Activated CD4-positive, alpha-beta memory T cell treated with anti-CD3 and anti-CD28 coated beads, Interleukin-2, amount 10 ng/mL, durations not matched to agents 7 days and 5 days (primary cell): ENCODE data around the gene CYSRT1. TPM values are rescaled to one million over a fixed set of nuclear protein-coding genes. Genes with fewer than 3 reads are reported as not detected.

Experiments used
- CTCF ChIA-PET: fragments of 350-600 bp; sonication (Branson Sonifier 250); formaldehyde crosslinking; loops from one replicate; lab custom pipeline; 2021; ENCODE audit warnings: antibody characterized with exemption, inconsistent platforms; lab: Charles Lee
- POLR2A ChIA-PET: fragments of 350-600 bp; sonication (Branson Sonifier 250); formaldehyde crosslinking; loops from one replicate; lab custom pipeline; 2021; ENCODE audit warnings: antibody characterized with exemption; lab: Charles Lee
- DNase-seq: peaks from one replicate; pipeline ENCODE4 v3.0.0-alpha.2; 2020
- H3K27ac Mint-ChIP-seq: one replicate; pipeline ENCODE4 v1.8.0; 2021; ENCODE audit warnings: mild to moderate bottlenecking, mixed read lengths
- H3K27me3 Mint-ChIP-seq: one replicate; pipeline ENCODE4 v1.8.0; 2021; ENCODE audit warnings: mixed read lengths
- H3K36me3 Mint-ChIP-seq: one replicate; pipeline ENCODE4 v1.8.0; 2021; ENCODE audit warnings: low read depth, mixed read lengths
- H3K4me1 Mint-ChIP-seq: one replicate; pipeline ENCODE4 v1.8.0; 2021; ENCODE audit warnings: mixed read lengths
- H3K4me3 Mint-ChIP-seq: one replicate; pipeline ENCODE4 v1.8.0; 2021; ENCODE audit warnings: mild to moderate bottlenecking, mixed read lengths
- H3K9me3 Mint-ChIP-seq: one replicate; pipeline ENCODE4 v1.8.0; 2021; ENCODE audit warnings: mixed read lengths
- total RNA-seq, 2 experiments: library from RNA; stranded (reverse); gene quantifications; one replicate each; pipeline ENCODE4 v1.2.3, GENCODE V29; 2021

Gene CYSRT1
- total RNA-seq, 2 experiments from 2014 or later = 0.86 to 0.93 TPM

DNA sequence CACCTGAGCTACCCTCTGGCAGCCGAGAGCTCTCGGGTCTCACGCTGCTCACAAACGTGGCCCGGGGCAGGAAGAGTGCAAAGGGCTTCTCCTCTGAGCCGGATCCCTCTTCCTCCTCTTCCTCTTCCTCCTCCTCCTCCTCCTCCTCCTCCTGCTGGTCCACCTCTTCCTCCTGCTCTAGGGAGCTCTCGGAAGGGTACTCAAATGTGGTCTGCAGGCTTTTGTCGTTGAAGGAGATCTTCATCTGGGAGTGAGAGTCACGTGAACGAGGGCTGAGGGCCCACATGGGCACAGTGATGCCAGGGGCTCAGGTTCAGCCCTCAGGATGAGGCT lies 32.6 kb upstream of the CYSRT1 start:
- Mint-ChIP-seq H3K4me3 (no peak overlapping the region), H3K4me1 (peaks cover 26% of the 10 kb centered on the region), H3K36me3 (peaks cover 18% of the 10 kb centered on the region), H3K27me3 (no peaks in the 10 kb centered on the region), H3K9me3 (no peaks in the 10 kb centered on the region), H3K27ac (no peak overlapping the region)
- POLR2A ChIA-PET = interaction anchor here (0.8 to 1.6 kb wide), 4 partner anchors 8 to 48 kb away, joined by 3 to 6 read pairs (median 4); partner anchors contain the start of genes CYSRT1, TPRN and TUBB4B
- CTCF ChIA-PET = no interaction called here
- no peak for DNase-seq

DNA sequence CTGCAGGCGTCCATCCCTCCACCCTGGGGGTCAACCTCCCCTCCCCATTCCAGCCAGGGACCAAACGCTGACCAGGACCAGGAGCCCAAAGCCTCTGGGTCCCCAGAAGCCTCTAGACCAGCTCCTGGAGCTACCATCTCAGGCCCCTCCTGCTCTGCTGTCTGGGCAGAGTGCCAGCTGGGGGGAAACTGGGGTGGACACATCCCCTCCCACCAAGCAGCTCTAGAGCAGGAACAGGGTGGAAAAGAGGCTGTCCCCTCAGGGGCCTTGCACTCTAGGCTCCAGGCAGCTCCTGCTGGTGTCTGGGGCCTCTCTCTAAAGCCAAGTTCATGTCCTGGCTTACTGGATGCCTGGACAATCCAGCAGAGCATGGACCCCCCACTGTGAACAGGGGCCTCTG lies 32.1 kb upstream of the CYSRT1 start:
- Mint-ChIP-seq H3K4me3 (no peak overlapping the region), H3K9me3 (no peaks in the 10 kb centered on the region), H3K27me3 (no peaks in the 10 kb centered on the region), H3K4me1 (peaks cover 22% of the 10 kb centered on the region), H3K27ac (no peak overlapping the region), H3K36me3 (peaks cover 15% of the 10 kb centered on the region)
- ChIA-PET POLR2A (interaction anchor here (0.8 to 1.6 kb wide), 4 partner anchors 8 to 48 kb away, joined by 3 to 6 read pairs (median 4); partner anchors contain the start of genes TPRN and TUBB4B), CTCF (interaction anchor here (0.9 kb wide), 1 partner anchor 35 kb away, joined by 3 read pairs; the partner anchor contains the start of gene RNF224)
- no peak for DNase-seq

DNA sequence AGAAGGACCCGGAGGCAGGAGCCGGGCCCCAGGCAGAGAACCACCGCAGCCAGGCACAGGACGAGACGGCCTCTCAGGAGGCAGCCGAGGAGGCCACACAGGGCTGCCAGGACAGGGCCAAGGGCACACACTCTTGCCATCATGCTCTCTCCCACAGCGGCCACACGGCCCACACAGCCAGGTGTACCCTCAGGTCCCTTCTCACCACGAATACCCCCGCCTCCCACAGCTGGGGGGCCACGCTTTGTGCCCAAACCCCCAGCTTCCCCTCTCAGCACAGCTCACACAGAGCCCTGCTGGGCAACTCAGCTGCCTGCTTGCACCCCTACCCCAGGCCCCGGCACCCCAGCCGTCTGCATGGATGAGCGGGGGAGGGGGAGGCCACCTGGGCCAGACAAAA lies 31.2 kb upstream of the CYSRT1 start:
- no peaks in the 10 kb centered on the region for H3K9me3 Mint-ChIP-seq
- peaks cover 19% of the 10 kb centered on the region for H3K4me1 Mint-ChIP-seq
- no peak overlapping the region for H3K4me3 Mint-ChIP-seq
- CTCF ChIA-PET = interaction anchor here (0.9 kb wide), 1 partner anchor 34 kb away, joined by 3 read pairs; the partner anchor contains the start of gene RNF224
- no peak overlapping the region for H3K27ac Mint-ChIP-seq
- H3K27me3 Mint-ChIP-seq = no peaks in the 10 kb centered on the region
- POLR2A ChIA-PET = interaction anchor here (1.3 to 3.7 kb wide), 2 partner anchors 11 to 12 kb away, joined by 3 to 16 read pairs; partner anchors contain the start of genes NDOR1 and TMEM203
- H3K36me3 Mint-ChIP-seq = peaks cover 12% of the 10 kb centered on the region
- DNase-seq = no peak

DNA sequence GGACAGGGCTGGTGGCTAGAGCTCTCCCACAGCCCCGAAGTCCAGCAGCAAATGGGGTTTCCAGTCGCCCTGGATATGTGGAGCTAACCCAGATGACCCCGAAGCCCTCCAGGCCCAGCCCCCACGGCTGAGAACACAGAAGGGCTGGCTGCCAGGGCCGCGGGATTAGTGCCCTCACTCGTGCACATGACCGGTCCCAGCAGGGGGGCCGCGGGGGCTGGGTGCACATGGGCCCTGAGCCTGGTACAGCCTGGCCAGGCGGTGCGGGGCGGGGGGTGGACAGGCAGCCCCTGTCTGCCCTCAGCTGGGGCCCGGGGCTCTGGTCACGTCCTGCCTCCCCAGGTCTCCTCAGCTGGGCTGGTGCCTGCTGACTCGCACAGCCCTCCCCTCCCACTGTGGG lies 30.6 kb upstream of the CYSRT1 start:
- Mint-ChIP-seq H3K4me1 (peaks cover 14% of the 10 kb centered on the region), H3K4me3 (no peak overlapping the region), H3K9me3 (no peaks in the 10 kb centered on the region), H3K27me3 (no peaks in the 10 kb centered on the region), H3K27ac (no peak overlapping the region), H3K36me3 (peaks cover 7% of the 10 kb centered on the region)
- ChIA-PET POLR2A (interaction anchor here (1.1 to 3.7 kb wide), 3 partner anchors 9 to 11 kb away, joined by 3 to 16 read pairs (median 3); partner anchors contain the start of genes NDOR1 and TMEM203), CTCF (interaction anchor here (1.0 kb wide), 1 partner anchor 42 kb away, joined by 3 read pairs; no protein-coding TSS in a partner anchor)
- no peak for DNase-seq

DNA sequence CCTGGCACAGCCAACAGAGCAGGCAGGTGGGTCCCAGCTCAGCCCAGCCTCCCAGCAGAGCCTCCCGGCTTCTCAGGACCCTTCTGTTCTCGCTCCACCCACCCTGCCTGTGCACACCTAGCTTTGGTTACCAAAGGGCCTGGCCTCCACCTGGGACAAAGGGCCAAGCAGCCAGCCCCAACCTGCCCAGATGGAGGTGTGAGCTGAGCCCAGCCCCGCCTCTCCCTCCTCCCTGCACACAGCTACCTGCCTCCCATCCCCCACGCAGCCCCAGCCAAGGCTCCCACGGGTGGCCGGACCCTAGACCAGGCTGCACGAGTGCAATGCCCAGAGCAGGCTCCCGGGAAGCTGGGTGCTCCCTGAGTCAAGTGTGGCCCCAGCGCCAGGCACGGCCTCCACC lies 30.1 kb upstream of the CYSRT1 start:
- Mint-ChIP-seq H3K9me3 (no peaks in the 10 kb centered on the region), H3K4me1 (peaks cover 11% of the 10 kb centered on the region), H3K36me3 (peaks cover 5% of the 10 kb centered on the region), H3K27ac (no peak overlapping the region), H3K27me3 (no peaks in the 10 kb centered on the region), H3K4me3 (no peak overlapping the region)
- ChIA-PET POLR2A (interaction anchor here (1.1 to 3.7 kb wide), 2 partner anchors 9 to 11 kb away, joined by 3 to 16 read pairs; partner anchors contain the start of genes NDOR1 and TMEM203), CTCF (interaction anchor here (1.0 kb wide), 1 partner anchor 42 kb away, joined by 3 read pairs; no protein-coding TSS in a partner anchor)
- DNase-seq = no peak

DNA sequence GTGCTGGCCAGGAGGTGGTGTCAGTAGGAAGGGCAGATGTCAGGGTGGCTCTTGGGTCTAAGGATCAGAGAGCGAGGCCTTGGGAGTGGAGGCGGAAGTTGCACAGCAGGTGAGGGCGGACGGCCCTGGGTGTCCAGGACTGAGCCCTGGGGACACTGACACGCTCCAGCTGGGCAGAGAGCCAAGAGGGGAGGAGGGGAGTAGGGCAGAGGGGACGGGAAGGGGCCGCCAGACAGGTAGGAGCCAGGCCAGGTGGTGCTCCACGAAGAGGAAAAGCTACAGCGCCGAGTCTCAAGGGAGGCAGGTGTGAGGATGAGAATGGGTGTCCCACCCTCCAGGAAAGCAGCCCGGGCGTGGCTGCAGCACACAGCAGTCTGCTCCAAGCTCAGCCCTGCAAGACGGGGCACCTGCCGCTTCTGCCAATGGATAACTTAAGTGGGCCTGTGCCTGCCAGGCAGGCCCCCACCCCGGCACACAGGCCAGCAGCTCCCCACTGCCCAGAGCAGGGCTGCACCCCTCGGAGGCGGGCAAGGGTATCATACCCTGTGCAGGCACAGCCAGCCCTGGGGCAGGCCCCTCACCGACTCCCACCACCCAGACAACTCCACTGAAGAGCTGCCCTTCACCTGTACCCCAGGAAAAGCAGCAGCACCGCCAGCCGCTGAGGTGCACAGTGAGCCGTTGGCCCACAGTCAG lies 29.3 kb upstream of the CYSRT1 start:
- H3K36me3 Mint-ChIP-seq = peaks cover 2% of the 10 kb centered on the region
- H3K27me3 Mint-ChIP-seq = no peaks in the 10 kb centered on the region
- peaks cover 6% of the 10 kb centered on the region for H3K4me1 Mint-ChIP-seq
- no peak for DNase-seq
- H3K4me3 Mint-ChIP-seq = no peak overlapping the region
- H3K9me3 Mint-ChIP-seq = no peaks in the 10 kb centered on the region
- H3K27ac Mint-ChIP-seq = no peak overlapping the region
- ChIA-PET CTCF (no interaction called here), POLR2A (interaction anchor here (1.1 to 3.7 kb wide), 2 partner anchors 8 to 10 kb away, joined by 3 to 16 read pairs; partner anchors contain the start of genes NDOR1 and TMEM203)

DNA sequence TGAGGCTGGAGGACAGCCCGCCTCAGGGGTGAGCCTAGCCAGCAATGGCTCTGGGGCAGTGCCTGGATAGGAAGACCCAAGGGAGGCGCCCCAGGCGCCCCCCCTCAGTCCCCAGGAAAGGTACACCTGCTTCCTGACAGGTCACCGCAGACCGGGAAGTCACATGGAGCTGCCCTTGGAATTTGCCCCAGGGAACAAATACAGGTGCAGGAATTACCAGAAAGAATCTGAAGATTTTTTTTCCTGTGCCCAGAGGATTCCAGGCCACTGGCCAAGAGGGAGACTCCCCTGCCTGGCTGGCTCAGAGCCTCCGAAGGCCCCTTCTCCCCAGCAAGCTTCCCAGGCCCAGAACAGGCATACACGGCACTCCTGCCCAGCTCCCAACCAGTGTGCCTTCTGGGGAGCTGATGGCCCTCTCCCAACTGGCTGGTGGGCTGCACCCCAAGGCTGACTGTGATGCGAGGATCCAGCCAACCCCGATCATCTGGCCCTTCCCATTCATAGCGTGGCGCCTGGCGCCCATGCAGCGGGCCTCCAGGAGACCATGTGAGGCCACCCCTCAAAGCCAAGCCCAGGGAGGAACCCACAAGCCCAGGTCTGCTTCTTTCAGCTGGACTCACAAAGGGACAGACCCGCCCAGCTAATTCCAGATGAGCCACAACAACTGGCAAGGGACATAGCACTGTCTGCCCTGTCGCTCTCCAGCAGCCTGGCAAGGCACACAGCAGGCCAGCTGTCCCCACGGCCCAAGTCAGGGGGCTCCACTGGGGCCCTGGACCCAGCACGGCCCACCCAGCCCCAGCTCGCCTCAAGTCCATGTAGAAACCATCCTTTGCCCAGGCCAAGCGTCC lies 26.7 kb upstream of the CYSRT1 start:
- H3K27ac Mint-ChIP-seq = no peak overlapping the region
- no peaks in the 10 kb centered on the region for H3K9me3 Mint-ChIP-seq
- CTCF ChIA-PET = no interaction called here
- H3K27me3 Mint-ChIP-seq = no peaks in the 10 kb centered on the region
- H3K36me3 Mint-ChIP-seq = no peaks in the 10 kb centered on the region
- POLR2A ChIA-PET = interaction anchor here (0.9 to 3.4 kb wide), 4 partner anchors 10 to 69 kb away, joined by 3 to 26 read pairs (median 7); partner anchors contain the start of genes ANAPC2, RNF208, SSNA1 and TUBB4B
- DNase-seq = no peak
- H3K4me1 Mint-ChIP-seq = peaks cover 21% of the 10 kb centered on the region
- peak overlapping the region; percentile 30 for H3K4me3 Mint-ChIP-seq

DNA sequence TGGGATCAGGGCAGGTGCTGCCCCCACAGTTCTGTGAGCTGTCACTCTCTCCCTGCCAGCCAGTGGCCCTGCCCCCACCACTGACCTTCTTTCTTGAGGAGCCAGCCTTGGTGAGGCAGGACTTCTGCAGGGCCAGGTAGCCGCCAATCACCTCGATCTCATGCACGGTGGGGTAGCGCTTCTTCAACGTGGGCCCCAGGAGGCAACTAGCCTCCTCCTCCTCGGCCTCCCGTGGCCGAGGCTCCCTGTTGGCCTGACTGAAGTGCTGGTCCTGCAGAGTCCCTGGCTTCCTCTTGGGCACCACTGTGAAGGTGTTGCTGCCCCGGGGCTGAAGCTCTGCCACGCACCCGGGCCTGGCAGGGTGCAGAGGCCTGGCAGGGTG lies 26.1 kb upstream of the CYSRT1 start:
- ChIA-PET CTCF (interaction anchor here (0.6 kb wide), 1 partner anchor 76 kb away, joined by 5 read pairs; no protein-coding TSS in a partner anchor), POLR2A (interaction anchor here (0.9 to 3.4 kb wide), 4 partner anchors 10 to 69 kb away, joined by 3 to 26 read pairs (median 7); partner anchors contain the start of genes ANAPC2, RNF208, SSNA1 and TUBB4B)
- Mint-ChIP-seq H3K9me3 (no peaks in the 10 kb centered on the region), H3K36me3 (no peaks in the 10 kb centered on the region), H3K27ac (no peak overlapping the region), H3K4me1 (peaks cover 26% of the 10 kb centered on the region), H3K4me3 (peak overlapping the region; percentile 74), H3K27me3 (no peaks in the 10 kb centered on the region)
- DNase-seq = no peak

DNA sequence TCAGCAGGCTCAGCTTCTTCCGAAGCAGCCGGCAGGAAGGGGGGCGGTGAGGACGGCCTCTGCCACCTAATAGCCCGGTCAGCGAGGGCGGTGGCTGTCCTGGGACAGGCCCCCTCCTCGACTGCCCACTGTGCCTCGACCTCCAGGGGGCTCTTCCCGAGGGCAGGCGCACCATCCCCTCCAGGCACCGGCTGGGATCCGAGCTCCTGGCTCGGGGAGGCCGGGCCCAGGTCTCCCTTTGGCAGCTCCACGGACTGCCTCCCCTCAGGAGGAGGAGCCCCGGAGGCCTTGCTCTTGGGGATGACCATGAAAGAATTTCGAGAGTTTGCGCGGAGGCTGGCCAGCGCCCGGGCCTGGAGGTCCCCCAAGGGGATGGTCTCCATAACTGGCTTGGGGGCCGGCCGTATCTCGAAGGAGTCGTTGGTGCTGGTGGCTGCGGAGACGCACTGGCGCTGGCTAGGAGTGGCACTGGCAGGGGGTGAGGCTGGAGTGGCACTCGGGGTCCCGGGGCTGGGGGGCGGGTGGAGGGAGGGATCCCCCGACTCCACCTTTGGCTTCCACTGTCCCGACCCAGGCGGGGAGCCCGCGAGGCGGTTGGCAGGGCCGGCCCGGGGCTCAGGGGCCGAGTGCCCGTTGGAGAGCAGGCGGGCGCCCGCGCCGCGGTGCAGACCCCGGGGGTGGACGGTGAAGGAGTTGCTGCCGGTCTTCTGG lies 25.4 kb upstream of the CYSRT1 start:
- H3K9me3 Mint-ChIP-seq = no peaks in the 10 kb centered on the region
- POLR2A ChIA-PET = interaction anchor here (0.9 to 3.4 kb wide), 4 partner anchors 11 to 70 kb away, joined by 3 to 26 read pairs (median 7); partner anchors contain the start of genes ANAPC2, RNF208, SSNA1 and TUBB4B
- peak overlapping the region; percentile 74 for H3K4me3 Mint-ChIP-seq
- no peak for DNase-seq
- H3K4me1 Mint-ChIP-seq = peaks cover 33% of the 10 kb centered on the region
- no peaks in the 10 kb centered on the region for H3K36me3 Mint-ChIP-seq
- H3K27ac Mint-ChIP-seq = peak overlapping the region; percentile 40
- CTCF ChIA-PET = interaction anchor here (0.6 kb wide), 1 partner anchor 77 kb away, joined by 5 read pairs; no protein-coding TSS in a partner anchor
- H3K27me3 Mint-ChIP-seq = no peaks in the 10 kb centered on the region

DNA sequence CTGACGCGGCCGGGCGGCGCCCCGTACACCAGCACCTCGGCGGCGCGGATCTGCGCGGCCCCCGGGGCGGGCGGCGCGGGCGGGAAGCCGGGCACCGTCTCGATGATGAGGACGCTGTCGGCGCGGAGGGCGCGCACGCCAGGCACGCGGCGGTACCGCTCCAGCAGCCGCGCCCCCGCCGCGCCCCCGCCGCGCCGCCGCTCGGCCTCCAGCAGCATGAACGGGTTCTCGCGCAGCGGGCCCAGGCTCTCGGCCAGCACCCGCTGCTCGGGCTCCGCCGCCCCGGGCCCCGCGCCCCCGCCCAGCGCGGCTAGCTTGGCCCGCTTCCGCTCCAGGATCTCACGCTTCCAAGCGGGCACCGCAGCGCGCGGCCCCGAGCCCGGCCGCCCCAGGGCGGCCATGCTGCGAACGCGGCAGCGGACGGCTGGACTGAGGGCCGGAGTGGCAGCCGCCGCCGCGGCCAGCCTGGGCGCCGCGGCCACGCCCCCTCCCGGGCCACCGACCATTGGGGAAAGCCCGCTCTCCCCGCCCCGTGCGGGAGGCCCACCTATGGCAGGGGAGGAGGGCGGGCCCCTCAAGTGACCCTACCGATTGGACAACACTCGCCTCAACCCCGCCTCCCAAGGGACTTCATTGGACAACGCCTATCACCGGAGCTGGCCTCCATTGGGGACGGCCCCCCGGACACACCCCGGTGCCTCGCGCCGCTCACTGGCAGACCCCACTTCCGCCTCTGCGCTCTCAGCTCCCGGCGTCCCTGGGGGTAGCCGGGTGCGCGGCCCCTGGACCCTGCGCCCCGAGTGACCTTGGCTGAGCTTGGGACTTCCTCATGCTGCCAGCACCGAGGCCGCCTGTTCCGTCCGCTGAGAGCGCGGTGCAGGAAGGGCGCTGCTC lies 24.4 kb upstream of the CYSRT1 start, which contains the start of gene TPRN:
Gene TPRN (minus strand): TSS at position 431 of the 894 bp plus-strand sequence. CDS start 30 bp downstream, at position 401.
- Mint-ChIP-seq H3K36me3 (no peaks in the 10 kb centered on the region), H3K4me3 (peak within 1 kb of the TSS; percentile 78), H3K27ac (peak within 1 kb of the TSS; percentile 70), H3K9me3 (no peaks in the 10 kb centered on the region), H3K4me1 (peaks cover 35% of the 10 kb centered on the region), H3K27me3 (no peaks in the 10 kb centered on the region)
- ChIA-PET CTCF (interaction anchor here (0.6 to 1.4 kb wide), 9 partner anchors 12 to 114 kb away, joined by 3 to 12 read pairs (median 4); partner anchors contain the start of genes ANAPC2, MAN1B1, RNF208 and RNF224), POLR2A (interaction anchor here (0.7 to 3.0 kb wide), 17 partner anchors 8 to 474 kb away, joined by 3 to 29 read pairs (median 5); partner anchors contain the start of genes ANAPC2, CYSRT1, MAN1B1 and RABL6)
- peak; percentile 99 for DNase-seq
